SK-N-SH (cell line): Measurements from ENCODE around the gene CD300A. TPM values are rescaled to one million over a fixed set of nuclear protein-coding genes. Genes with fewer than 3 reads are reported as not detected.

ENCODE experiments used
- CTCF ChIA-PET: fragments of 300-600, 350-600 bp; formaldehyde crosslinking; extraction: SDS; loops from one replicate; lab custom pipeline; 2021; lab: Yijun Ruan, JAX
- POLR2A ChIA-PET: fragments of 350-600 bp; sonication (Branson Sonifier 250); formaldehyde crosslinking; extraction: SDS; loops from one replicate; lab custom pipeline; 2020; ENCODE audit warnings: antibody characterized with exemption, inconsistent platforms; lab: Yijun Ruan, JAX
- DNase-seq: peaks from one replicate; pipeline ENCODE4 v3.0.0; 2012
- H2AFZ ChIP-seq: fragments of 200-600 bp; sonication (generic); 2 replicates; pipeline ENCODE4 v1.8.1; 2016; ENCODE audit warnings: antibody characterized with exemption, mild to moderate bottlenecking, low read depth
- H3F3A ChIP-seq: fragments of 200-600 bp; sonication (generic); replicated peaks from 2 replicates; pipeline ENCODE3; 2016; ENCODE audit warnings: antibody characterized with exemption, mild to moderate bottlenecking; ENCODE audit not compliant: insufficient read depth
- H3K27ac ChIP-seq, 2 experiments: fragments of 200-500 bp in 1 of 2; fragments of 200-600 bp in 1 of 2; sonication (Bioruptor generic) in 1 of 2; sonication (generic), shearing (Covaris generic) in 1 of 2; 2 replicates each; pipeline versions ENCODE4 v1.5.1 to v1.6.1; 2014 to 2016; ENCODE audit warnings: low read depth in 2 of 2, inconsistent platforms in 1 of 2, low read length in 1 of 2, mild to moderate bottlenecking in 1 of 2, mixed read lengths in 1 of 2
- H3K27me3 ChIP-seq: fragments of 200-600 bp; sonication (generic), shearing (Covaris generic); 2 replicates; pipeline ENCODE4 v1.6.1; 2016; ENCODE audit warnings: mixed run types; ENCODE audit not compliant: insufficient read depth
- H3K36me3 ChIP-seq, 2 experiments: fragments of 200-500 bp in 1 of 2; fragments of 200-600 bp in 1 of 2; sonication (Bioruptor generic) in 1 of 2; sonication (generic) in 1 of 2; replicated peaks in 1 of 2; 2 replicates each; pipeline versions ENCODE3 to v1.5.1; 2014 to 2016; ENCODE audit warnings: low read length in 1 of 2, mild to moderate bottlenecking in 1 of 2; ENCODE audit not compliant: insufficient read depth in 2 of 2, control insufficient read depth in 1 of 2
- H3K4me1 ChIP-seq, 2 experiments: fragments of 200-500 bp in 1 of 2; fragments of 200-600 bp in 1 of 2; sonication (Bioruptor generic) in 1 of 2; sonication (generic), shearing (Covaris generic) in 1 of 2; 2 replicates each; pipeline versions ENCODE4 v1.5.1 to v1.6.1; 2014 to 2016; ENCODE audit warnings: low read depth in 1 of 2, low read length in 1 of 2, mixed run types in 1 of 2; ENCODE audit not compliant: insufficient read depth in 2 of 2, control insufficient read depth in 1 of 2
- H3K4me2 ChIP-seq: fragments of 200-600 bp; sonication (generic), shearing (Covaris generic); 2 replicates; pipeline ENCODE4 v1.6.1; 2017; ENCODE audit warnings: mixed run types
- H3K4me3 ChIP-seq, 2 experiments: fragments of 200-500 bp in 1 of 2; fragments of 200-600 bp in 1 of 2; sonication (Bioruptor generic) in 1 of 2; sonication (generic), shearing (Covaris generic) in 1 of 2; 2 replicates each; pipeline versions ENCODE4 v1.5.1 to v1.8.1; 2014 to 2016; ENCODE audit warnings: low read depth in 2 of 2, inconsistent platforms in 1 of 2, low read length in 1 of 2, mild to moderate bottlenecking in 1 of 2, mixed read lengths in 1 of 2, moderate library complexity in 1 of 2
- H3K79me2 ChIP-seq: fragments of 200-600 bp; sonication (generic); 2 replicates; pipeline ENCODE4 v1.8.1; 2017; ENCODE audit warnings: mild to moderate bottlenecking; ENCODE audit not compliant: insufficient read depth
- H3K9ac ChIP-seq: fragments of 200-600 bp; sonication (generic); 2 replicates; pipeline ENCODE4 v1.6.1; 2017; ENCODE audit warnings: mixed run types
- H3K9me2 ChIP-seq: fragments of 200-600 bp; sonication (generic); 2 replicates; pipeline ENCODE4 v1.6.1; 2017; ENCODE audit warnings: mixed run types
- H3K9me3 ChIP-seq: fragments of 200-600 bp; sonication (generic); 2 replicates; pipeline ENCODE4 v1.6.1; 2017; ENCODE audit warnings: mixed run types, mild to moderate bottlenecking, moderate library complexity
- H4K20me1 ChIP-seq: fragments of 200-600 bp; sonication (generic); 2 replicates; pipeline ENCODE4 v1.6.1; 2017; ENCODE audit warnings: mild to moderate bottlenecking, mixed run types; ENCODE audit not compliant: insufficient read depth
- CHD2 ChIP-seq: fragments of 150-350 bp; IDR thresholded peaks from 2 replicates; pipeline ENCODE4 v1.6.1; 2018; ENCODE audit warnings: low read length; ENCODE audit not compliant: partially characterized antibody
- EZH2phosphoT487 ChIP-seq: fragments of 200-600 bp; sonication (generic); IDR thresholded peaks from 2 replicates; pipeline ENCODE4 v1.6.1; 2017; ENCODE audit warnings: low read depth, mixed run types, mild to moderate bottlenecking, antibody characterized with exemption, moderate library complexity, borderline replicate concordance
- FOXJ3 ChIP-seq: sonication (generic); formaldehyde crosslinking; IDR thresholded peaks from 2 replicates; pipeline ENCODE4 v1.5.1; 2020; ENCODE audit warnings: mild to moderate bottlenecking, missing genetic modification reagents
- GABPA ChIP-seq: IDR thresholded peaks from 2 replicates; pipeline ENCODE4 v1.4.0; 2012; ENCODE audit warnings: low read depth, mild to moderate bottlenecking
- GATA2 ChIP-seq: sonication (generic); formaldehyde crosslinking; IDR thresholded peaks from 2 replicates; pipeline ENCODE4 v1.5.0; 2020; ENCODE audit warnings: mild to moderate bottlenecking, missing genetic modification reagents
- IRF3 ChIP-seq: fragments of 150-350 bp; IDR thresholded peaks from 2 replicates; pipeline ENCODE4 v1.6.1; 2016; ENCODE audit warnings: mild to moderate bottlenecking, low read depth, low read length
- MEF2A ChIP-seq: IDR thresholded peaks from 2 replicates; pipeline ENCODE4 v1.4.0; 2012; ENCODE audit warnings: low read depth, borderline replicate concordance
- NFIC ChIP-seq: IDR thresholded peaks from 2 replicates; pipeline ENCODE4 v1.4.0; 2012; ENCODE audit warnings: borderline replicate concordance
- NRF1 ChIP-seq: IDR thresholded peaks from 2 replicates; pipeline ENCODE4 v1.6.1; 2012; ENCODE audit warnings: low read depth, mild to moderate bottlenecking, low read length
- PBX3 ChIP-seq: IDR thresholded peaks from 2 replicates; pipeline ENCODE4; 2012
- RCOR1 ChIP-seq: fragments of 150-350 bp; IDR thresholded peaks from 2 replicates; pipeline ENCODE4 v1.6.1; 2017; ENCODE audit warnings: antibody characterized with exemption, low read length
- SMC3 ChIP-seq: IDR thresholded peaks from 2 replicates; pipeline ENCODE4 v1.6.1; 2012; ENCODE audit warnings: low read depth, low read length, improper control_type of control experiment
- TAF1 ChIP-seq: IDR thresholded peaks from 2 replicates; pipeline ENCODE4 v1.6.1; 2012; ENCODE audit warnings: low read depth, mild to moderate bottlenecking, low read length, moderate library complexity, borderline replicate concordance
- TCF12 ChIP-seq: IDR thresholded peaks from 2 replicates; pipeline ENCODE4 v1.4.0; 2012
- YY1 ChIP-seq: IDR thresholded peaks from 2 replicates; pipeline ENCODE4 v1.4.0; 2012; ENCODE audit warnings: low read depth, mild to moderate bottlenecking
- WGBS: methylation state at CpG from one replicate; pipeline ENCODE4 v1.1.6; 2017; ENCODE audit warnings: low lambda C conversion rate; 5-methylcytosine and 5-hydroxymethylcytosine counted together
- polyA plus RNA-seq, 3 experiments: library from polyadenylated mRNA; depleted of rRNA; stranded (reverse); fragments of >200 nt; gene quantifications; 2 replicates each; pipeline ENCODE4 v1.2.3, GENCODE V29; 2012

The CD300A gene
- polyA plus RNA-seq, 1 of the 3 experiments (the other 2 are of a cell fraction), result not detected

GRCh38 chr17:74525781-74526288 is 59.4 kb downstream of the CD300A start:
- Histone ChIP-seq H3K79me2 (no peaks in the 10 kb centered on the region), H3K4me2 (no peak overlapping the region), H3K4me3 (no peak overlapping the region), H3K9ac (no peak overlapping the region), H3K27me3 (no peaks in the 10 kb centered on the region), H3K36me3 (no peaks in the 10 kb centered on the region), H3K27ac (no peak overlapping the region), H3K4me1 (no peaks in the 10 kb centered on the region), H2AFZ (no peak overlapping the region), H3K9me2 (no peaks in the 10 kb centered on the region), H3K9me3 (no peaks in the 10 kb centered on the region), H3F3A (no peaks in the 10 kb centered on the region), H4K20me1 (no peaks in the 10 kb centered on the region)
- ChIA-PET POLR2A (no interaction called here), CTCF (interaction anchor here (0.5 to 1.3 kb wide), 3 partner anchors 23 to 1686 kb away, joined by 3 to 4 read pairs (median 3); no protein-coding TSS in a partner anchor)
- 23% methylated on average over 14 of the region's 14 CpGs for WGBS
- no peak for DNase-seq
- TF ChIP-seq NRF1 (no peak), RCOR1 (no peak), CHD2 (no peak), GABPA (no peak), TAF1 (no peak), NFIC (no peak), EZH2phosphoT487 (no peak), PBX3 (no peak), IRF3 (no peak), FOXJ3 (CRISPR knock-in tag) (no peak), TCF12 (no peak), SMC3 (no peak), YY1 (no peak), GATA2 (no peak)

- ChIA-PET CTCF (interaction anchor here (1.0 to 3.1 kb wide), 6 partner anchors 24 to 226 kb away, joined by 3 to 14 read pairs (median 4); partner anchors contain the start of genes CD300H and GPR142), POLR2A (no interaction called here)
- Histone ChIP-seq H2AFZ (no peak overlapping the region), H3K4me1 (no peaks in the 10 kb centered on the region), H3F3A (no peaks in the 10 kb centered on the region), H3K9me2 (no peaks in the 10 kb centered on the region), H3K79me2 (no peaks in the 10 kb centered on the region), H3K4me3 (no peak overlapping the region), H4K20me1 (no peaks in the 10 kb centered on the region)
- WGBS, result 4% methylated on average over 3 of the region's 3 CpGs
- no peak for DNase-seq
- no peak for TF ChIP-seq NRF1
- no peak for TF ChIP-seq MEF2A
- TF ChIP-seq, all 33 proteins: peak for 0
- Histone ChIP-seq H3K27ac (no peak overlapping the region), H3K9me3 (no peaks in the 10 kb centered on the region), H3K4me2 (no peak overlapping the region), H3K27me3 (no peaks in the 10 kb centered on the region), H3K36me3 (no peaks in the 10 kb centered on the region), H3K9ac (no peak overlapping the region)
Observed at GRCh38 chr17:74526681-74527080, 60.2 kb downstream of the CD300A start.
